ENCODE measurements around the gene SPTSSA.
"Not testable (repeated sequence)": the region's sequence is repeated elsewhere in the genome, so short reads cannot be mapped to it uniquely, and the experiment has no call there.

The SPTSSA gene, protein sequence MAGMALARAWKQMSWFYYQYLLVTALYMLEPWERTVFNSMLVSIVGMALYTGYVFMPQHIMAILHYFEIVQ

DNA sequence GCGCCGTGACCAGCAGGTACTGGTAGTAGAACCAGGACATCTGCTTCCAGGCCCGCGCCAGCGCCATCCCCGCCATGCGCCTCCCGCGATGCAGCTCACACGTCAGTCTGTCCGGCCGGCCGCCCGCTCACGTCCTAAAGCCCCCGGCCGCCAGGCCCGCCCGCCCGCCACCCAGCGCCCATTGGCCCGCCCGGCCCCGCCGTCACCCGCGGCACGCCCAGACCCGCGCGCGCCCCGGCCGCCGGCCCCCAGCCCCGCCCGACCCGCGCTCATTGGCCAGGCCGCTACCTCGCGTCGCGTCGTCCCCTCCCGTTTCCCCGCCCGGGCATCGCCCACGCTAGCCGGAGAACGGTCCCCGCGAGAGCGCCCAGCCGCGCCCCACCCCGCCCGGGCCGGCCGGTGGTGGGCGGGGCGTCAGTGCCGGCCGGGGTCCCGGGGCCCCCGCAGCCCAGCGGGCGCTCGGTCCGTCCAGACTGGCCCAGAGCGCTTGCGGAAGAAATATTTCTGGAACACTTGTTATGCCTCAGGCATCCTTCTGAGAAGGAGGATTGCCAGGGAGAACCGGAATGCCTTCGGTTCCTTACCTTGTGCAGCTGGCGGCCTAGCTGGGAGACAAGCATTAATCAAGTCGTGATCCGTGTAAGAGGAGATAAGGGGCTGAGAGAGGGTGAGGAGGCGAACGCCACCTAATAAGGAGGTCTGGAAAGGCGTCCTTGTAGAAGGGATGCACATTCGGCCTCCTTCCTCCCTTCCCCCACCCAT, at the start of gene SPTSSA:
Gene SPTSSA (minus strand): TSS at position 109 of the 762 bp plus-strand sequence. CDS start 33 bp downstream, at position 76.
- DNase-seq = peak; percentile 83

DNA sequence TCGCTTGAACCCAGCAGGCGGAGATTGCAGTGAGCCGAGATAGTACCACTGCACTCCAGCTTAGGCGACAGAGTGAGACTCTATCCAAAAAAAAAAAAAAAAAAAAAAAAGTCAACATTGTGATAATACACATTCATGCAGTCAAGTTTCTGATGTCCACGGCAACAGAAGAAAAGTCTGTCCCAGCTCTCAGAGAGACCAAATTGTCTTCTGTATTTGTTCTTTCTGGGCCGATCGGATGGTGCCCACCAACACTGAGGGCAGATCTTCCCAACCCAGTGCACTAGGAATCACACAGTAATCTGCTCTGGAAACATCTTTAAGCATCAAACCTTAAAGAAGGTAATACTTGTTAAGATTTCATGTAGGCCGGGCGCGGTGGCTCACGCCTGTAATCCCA, 45.8 kb upstream of the SPTSSA start:
- DNase-seq = no peak

DNA sequence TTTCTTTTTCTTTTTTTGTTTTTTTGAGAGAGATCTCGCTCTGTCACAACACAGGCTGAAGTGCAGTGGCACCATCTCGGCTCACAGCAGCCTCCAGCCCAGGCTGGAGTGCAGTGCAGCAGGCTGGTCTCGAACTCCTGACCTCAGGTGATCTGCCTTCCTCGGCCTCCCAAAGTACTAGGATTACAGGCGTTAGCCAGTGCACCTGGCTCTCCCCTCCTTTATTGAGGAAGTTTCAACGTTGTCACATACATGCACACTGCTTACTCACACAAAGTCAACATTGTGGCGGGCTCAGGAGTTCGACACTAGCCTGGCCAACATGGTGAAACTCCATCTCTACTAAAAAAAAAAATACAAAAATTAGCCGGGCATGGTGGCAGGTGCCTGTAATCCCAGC, 45.4 kb upstream of the SPTSSA start:
- DNase-seq = no peak

DNA sequence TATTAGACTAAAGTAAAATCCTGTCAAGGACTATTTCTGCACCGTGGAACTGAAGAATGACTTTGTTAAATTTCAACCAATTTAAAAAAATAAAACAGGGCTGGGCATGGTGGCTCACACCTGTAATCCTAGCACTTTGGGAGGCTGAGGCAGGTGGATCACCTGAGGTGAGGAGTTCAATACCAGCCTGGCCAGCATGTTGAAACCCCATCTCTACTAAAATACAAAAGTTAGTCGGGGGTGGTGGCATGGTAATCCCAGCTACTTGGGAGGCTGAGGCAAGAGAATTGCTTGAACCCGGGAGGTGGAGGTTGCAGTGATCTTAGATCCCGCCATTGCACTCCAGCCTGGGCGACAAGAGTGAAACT, 43.1 kb upstream of the SPTSSA start:
- not testable (repeated sequence) for DNase-seq

DNA sequence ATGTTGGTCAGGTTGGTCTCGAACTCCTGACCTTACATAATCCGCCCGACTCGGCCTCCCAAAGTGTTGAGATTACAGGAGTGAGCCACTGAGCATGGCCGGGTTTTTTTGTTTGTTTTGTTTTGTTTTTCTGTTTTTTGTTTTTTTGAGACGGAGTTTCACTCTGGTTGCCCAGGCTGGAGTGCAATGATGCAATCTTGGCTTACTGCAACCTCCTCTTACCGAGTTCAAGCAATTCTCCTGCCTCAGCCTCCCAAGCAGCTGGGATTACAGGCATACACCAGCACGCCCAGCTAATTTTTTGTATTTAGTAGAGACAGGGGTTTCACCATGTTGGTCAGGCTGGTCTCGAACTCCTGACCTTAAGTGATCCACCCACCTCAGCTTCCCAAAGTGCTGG, 42.0 kb upstream of the SPTSSA start:
- DNase-seq = not testable (repeated sequence)

DNA sequence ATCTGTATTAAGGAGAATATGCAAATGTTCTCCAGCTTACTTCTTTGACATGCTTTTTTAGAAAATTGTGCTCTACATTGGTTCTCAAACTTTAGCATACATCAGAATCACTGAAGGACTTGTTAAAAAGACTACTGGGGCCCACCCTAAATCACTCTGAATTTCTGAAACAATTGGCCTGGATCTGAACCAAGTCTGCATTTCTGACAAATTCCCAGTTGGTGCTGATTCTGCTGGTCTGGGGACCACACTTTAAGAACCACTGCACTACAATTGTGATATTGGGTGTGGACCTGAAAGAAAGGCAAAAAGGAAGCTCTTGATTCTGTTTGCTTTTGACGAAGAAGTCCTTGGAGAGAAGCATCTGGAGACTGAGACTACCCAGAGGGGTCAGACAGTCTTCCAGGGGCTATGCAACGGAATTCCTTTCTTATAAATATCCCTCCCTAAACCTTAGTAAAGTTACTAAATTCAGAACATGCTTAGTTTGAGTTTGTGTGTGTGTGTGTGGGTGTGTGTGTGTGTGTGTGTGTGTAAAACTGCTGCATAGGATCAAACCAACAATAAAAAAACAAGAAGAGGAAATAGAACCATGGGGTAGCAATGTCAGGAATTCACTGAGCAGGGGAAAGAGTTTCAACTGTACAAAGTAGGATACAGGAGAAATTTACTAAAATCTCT, 40.6 kb upstream of the SPTSSA start:
- DNase-seq = no peak

DNA sequence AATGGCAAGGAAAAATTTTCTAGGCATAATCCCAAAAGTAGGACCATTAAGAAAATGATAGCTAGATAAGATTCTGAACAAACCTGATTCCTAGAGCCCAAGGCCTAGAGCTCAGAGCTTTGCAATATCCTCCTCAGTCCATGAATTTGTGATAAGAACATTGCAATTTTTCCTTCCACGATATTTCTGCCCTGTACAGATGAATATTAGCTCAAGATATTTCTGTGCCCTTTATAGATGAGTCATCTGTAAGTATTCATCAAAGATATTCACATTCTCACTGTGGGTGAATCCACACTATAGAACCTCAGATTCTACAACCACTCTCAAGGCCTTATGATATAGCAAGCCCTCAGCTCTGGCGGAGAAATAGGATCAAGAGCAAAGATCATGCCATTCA, 40.0 kb upstream of the SPTSSA start:
- no peak for DNase-seq

DNA sequence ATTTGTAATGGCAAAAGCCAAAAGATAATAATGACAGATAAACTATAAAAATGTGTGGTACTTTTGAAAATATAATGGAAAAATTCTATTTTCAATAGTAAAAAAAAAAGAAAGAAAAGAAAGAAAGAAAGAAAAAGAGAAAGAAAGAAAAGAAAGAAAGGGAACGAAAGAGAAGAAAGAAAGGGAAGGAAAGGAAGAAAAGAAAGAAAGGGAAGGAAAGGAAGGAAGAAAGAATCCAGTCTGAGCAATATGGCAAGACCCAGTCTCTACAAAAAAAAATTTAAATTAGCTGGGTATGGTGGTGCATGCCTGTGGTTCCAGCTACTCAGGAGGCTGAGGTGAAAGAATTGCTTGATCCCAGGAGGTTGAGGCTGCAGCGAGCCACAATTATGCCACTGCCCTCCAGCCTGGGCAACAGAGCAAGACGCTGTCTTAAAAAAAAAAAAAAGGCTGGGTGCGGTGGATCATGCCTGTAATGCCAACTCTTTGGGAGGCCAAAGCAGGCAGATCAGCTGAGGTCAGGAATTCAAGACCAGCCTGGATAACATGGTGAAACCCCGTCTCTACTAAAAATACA, 39.1 kb upstream of the SPTSSA start:
- no peak for DNase-seq

DNA sequence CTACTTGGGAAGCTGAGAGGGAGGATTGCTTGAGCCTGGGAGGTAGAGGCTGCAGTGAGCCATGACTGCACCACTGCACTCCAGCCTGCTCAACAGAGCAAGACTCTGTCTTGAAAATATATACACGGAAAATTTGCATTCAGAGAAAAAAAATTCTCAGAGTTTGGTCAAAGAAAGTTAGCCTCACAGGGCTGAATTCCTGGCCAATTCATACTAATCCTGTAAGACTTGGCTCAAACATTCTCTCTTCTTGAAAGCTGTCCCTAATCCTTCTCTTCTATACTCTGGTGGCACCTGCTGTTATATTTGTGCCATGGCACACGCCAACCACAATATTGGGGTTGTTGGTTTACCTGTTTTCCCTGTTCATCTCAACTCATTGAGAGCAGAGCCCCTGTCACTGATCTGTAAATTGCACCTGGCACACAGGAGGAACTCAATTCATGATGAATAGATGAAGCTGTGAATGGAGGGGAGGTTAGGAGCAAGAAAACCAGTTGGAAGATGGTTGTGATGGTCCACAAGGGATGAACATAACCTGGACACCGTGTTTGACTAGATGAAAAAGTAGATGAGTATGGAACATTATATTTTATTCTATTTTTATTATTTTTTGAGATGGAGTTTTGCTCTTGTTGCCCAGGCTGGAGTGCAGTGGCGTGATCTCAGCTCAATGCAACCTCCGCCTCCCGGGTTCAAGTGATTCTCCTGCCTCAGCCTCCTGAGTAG, 36.8 kb upstream of the SPTSSA start:
- no peak for DNase-seq

DNA sequence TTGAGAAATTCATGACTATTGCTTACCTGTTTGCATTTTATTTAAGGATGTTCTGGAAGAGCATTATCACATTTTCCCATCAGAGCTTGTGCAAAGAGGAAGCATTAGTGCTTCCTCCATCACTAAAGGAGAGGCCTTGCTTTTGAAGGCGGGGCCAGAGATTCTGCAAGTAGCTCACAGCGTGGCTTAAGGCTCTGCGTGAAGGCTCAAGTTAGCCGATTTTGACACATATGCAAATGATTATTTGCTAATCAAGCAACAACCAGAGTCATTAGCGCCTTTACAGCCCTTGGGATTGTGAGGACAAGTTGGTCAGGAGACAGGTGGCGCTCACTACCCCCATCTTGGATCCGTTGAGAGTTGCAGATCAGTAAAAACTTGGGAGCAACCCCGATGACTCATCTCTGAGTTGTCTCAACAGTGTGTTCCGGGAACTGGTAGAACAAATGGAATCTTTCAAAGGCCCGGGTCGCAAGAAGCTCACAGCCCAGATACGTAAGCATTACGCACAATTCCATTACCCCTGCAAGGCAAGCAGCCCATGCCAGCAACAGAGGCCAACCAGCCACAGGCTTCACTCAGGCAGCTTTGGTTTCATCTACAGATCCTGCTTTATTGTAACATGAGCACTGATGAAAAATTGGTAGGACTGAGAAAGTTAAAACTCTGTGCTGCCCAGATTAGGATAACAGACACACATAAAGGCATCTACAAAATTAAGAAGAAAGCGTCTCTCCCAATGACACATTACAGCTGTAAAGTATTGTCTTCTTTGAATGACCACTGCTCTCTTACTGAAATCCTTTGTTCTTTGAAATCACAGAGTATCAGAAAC, 34.9 kb upstream of the SPTSSA start:
- no peak for DNase-seq

DNA sequence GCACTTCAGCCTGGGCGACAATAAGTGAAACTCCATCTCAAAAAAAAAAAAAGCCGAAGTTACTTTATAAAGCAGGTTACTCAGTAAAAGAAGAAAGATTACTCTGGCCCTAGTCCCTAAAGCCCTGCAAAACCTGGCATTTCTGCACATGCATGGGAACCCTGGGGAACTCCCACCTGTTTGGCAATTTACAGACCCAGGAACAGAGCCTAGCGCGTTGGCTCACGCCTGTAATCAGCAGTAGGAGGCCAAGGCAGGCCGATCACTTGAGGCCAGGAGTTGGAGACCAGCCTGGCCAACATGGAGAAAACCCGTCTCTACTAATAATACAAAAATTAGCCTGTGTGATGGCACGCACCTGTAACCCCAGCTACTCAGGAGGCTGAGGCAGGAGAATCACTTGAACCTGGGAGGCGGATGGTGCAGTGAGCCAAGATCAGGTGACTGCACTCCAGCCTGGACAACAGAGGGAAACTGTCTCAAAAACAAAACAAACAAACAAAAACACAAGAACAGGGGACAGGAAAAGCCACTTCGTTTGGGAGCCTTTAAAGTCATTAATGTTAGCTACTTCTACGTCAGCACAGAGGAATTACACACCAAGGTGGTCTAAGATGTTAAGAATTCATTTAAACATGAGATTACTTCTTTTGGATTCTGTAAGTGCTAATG, 34.1 kb upstream of the SPTSSA start:
- DNase-seq = no peak

DNA sequence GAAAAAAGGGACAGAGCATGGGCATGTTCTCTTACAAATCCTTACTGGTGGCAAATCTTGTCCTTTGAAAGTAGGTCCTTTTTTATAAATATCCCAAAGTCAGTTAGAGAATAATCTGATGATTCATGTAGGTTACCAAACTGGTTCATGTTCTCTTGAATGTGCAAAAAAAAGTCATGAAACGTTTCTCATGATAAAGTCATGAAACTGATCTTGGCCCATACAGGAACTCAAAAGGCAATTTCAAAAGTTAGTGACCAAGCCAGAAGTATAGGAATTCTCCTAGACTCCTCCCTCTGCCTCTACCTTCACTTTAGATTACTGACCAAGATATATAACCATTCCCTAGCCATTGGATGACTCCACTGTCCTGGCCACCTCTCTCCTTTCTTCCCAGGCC, 27.3 kb upstream of the SPTSSA start:
- DNase-seq = no peak

DNA sequence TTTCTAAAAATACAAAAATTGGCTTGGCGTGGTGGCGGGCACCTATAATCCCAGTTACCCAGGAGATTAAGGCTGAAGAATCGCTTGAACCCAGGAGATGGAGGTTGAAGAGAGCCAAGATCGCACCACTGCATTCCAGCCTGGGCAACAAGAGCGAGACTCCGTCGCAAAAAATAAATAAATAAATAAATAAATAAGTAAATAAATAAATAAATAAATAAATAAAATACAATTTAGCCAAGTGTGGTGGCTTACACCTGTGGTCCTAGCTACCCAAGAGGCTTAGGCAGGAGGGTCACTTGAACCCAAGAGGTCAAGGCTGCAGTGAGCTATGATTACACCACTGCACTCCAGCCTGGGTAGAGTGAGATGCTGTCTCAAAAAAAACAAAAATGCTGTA, 26.5 kb upstream of the SPTSSA start:
- no peak for DNase-seq

DNA sequence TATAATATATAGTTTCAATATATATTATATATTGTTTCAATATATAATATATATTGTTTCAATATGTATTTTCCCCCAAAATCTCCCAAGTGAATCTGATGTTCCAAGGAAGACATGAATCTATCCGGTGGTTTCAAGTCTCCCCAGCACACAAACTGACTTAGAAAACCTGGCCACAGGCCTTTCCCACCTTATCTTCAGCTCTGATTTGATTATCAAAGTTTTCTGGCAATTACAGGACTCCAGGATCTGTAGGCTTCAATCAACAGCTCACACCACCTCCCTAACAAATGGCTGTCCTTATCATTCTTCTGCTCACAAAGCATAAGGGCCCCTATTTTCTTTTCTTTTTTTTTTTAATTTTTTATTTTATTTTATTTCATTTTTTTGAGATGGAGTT, 22.7 kb upstream of the SPTSSA start:
- no peak for DNase-seq

DNA sequence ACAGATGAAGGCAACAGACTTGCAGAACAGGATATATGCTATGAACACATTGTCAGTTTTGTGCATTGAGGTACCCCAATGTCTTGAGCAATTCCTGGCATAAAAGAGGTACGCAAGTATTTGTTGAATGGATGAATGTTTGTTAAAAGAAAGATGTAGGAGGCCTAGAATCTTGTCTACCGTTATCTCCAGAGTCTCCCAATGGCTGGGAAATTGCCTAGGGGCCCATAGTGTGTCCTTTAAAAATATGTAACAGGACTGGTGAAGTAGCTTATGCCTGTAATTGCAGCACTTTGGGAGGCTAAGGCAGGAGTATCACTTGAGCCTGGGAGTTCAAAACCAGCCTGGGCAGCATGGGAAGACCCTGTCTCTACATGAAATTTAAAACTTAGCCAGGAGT, 20.4 kb upstream of the SPTSSA start:
- DNase-seq = no peak

DNA sequence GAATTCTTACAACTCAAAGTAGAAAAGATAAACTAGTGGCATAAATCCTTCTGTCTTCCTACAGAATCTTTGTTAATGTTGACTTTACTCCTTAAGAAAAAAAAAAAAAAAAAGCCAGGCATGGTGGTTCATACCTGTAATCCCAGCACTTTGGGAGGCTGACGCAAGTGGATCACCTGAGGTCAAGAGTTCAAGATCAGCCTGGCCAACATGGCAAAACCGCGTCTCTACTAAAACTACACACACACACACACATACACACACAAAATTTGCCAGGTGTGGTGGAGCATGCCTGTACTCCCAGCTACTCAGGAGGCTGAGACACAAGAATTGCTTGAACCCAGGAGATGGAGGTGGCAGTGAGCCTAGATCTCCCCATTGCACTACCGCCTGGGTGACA, 17.7 kb upstream of the SPTSSA start:
- no peak for DNase-seq

DNA sequence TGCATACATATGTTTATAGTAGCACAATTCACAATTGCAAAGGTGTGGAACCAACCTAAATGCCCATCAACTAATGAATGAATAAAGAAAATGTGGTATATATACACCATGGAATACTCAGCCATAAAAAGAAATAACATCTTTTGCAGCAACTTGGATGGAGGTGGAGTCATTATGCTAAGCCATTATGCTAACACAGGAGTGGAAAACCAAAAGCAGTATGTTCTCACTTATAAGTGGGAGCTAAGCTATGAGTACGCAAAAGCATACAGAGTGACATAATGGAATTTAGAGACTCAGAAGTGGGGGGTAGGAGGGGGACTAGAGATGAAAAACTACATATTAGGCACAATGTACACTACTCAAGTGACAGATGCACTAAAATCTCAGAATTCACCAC, 16.2 kb upstream of the SPTSSA start:
- no peak for DNase-seq

DNA sequence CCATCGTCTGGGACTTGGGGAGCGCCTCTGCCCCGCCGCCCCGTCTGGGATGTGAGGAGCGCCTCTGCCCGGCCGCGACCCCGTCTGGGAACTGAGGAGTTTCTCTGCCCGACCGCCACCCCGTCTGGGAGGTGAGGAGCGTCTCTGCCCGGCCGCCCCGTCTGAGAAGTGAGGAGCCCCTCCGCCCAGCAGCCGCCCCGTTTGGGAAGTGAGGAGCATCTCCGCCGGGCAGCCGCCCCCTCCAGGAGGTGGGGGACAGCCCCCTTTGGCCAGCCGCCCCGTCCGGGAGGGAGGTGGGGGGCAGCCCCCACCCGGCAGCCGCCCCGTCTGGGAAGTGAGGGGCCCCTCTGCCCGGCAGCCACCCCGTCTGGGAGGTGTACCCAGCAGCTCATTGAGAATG, 14.0 kb upstream of the SPTSSA start:
- not testable (repeated sequence) for DNase-seq

DNA sequence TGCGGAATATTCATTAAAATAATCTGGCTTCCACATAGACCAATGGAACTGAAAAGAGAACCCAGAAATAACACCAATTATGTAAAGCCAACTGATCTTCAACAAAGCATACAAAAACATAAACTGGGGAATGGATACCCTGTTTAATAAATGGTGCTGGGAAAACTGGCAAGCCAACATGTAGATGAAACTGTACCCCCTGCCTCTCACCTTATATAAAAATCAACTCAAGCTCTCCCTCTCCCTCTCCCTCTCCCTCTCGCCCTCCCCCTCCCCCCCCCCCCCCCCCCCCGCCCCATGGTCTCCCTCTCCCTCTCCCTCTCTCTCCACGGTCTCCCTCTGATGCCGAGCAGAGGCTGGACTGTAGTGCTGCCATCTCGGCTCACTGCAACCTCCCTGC, 13.1 kb upstream of the SPTSSA start:
- no peak for DNase-seq

DNA sequence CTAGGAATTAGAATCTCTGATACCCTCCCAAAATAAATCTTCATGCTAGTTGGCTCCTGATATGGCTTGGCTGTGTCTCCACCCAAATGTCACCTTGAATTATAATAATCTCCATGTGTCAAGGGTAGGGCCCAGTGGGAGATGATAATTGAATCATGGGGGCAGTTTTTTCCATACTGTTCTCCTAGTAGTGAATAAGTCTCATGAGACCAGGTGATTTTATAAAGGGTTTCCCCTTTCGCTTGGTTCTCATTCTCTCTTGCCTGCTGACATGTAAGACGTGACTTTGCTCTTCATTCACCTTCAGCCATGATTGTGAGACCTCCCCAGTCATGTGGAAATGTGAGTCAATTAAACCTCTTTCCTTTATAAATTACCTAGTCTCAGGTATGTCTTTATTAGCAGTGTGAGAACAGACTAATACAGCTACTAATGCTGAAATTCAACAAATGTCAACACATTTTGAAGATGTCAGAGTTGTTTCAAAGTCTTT, 12.2 kb upstream of the SPTSSA start:
- DNase-seq = no peak

DNA sequence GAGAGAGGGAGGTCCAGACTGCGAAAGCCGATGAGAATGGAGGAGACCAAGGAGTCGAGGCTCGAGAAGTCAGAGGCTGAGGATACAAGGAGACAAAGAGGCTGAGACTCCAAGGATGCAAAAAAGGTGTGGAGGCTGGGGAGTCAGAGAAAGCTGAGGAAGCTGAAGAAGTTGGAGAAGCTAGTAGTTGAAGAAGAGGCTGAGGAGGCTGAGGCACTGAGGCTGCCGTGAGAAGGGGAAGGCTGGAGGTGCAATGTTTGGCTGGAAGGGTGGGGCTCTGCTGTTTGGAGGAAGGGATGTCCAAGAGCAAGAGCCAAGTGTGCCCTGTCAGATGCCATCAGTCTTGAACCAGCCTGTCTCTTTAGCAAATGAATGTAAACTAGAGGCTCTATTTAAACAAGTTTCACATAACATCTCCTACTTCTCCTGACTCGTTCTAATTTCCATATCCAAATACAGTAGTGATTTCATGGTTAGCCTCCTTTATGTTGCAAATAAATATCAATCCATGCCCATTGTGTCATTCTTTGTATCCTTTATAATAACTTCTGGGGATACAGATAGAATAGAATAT, 10.8 kb upstream of the SPTSSA start:
- no peak for DNase-seq
